Endothelial cell of umbilical vein (primary cell): Measurements from ENCODE around the gene FOXC1. TPM values are rescaled to one million over a fixed set of nuclear protein-coding genes. Genes with fewer than 3 reads are reported as not detected.

ENCODE experiments used
- BruUV-seq: library from RNA; stranded (reverse); fragments of 400-500 nt; replicated peaks from 2 replicates; lab custom pipeline; 2021; lab: Mats Ljungman, UMichigan
- CTCF ChIA-PET: fragments of 300-600, 350-600 bp; sonication (Branson Sonifier 250); formaldehyde crosslinking; loops from one replicate; lab custom pipeline; 2021; ENCODE audit warnings: antibody characterized with exemption, inconsistent platforms; lab: Charles Lee
- POLR2A ChIA-PET: fragments of 300-600, 350-600 bp; sonication (Branson Sonifier 250); formaldehyde crosslinking; loops from one replicate; lab custom pipeline; 2021; ENCODE audit warnings: antibody characterized with exemption, inconsistent platforms; lab: Charles Lee
- DNase-seq: peaks from one replicate; pipeline ENCODE4 v3.0.0-alpha.2; 2011; ENCODE audit warnings: low read depth, low spot score
- FAIRE-seq: peaks from 2 replicates; lab custom pipeline; 2011; peaks lifted over from hg19 to GRCh38; lab: Jason Lieb, UNC
- H2AFZ ChIP-seq: 2 replicates; pipeline ENCODE4 v1.6.0; 2012; ENCODE audit warnings: low read depth, low read length, control low read depth, inconsistent platforms
- H3K27ac ChIP-seq: 2 replicates; pipeline ENCODE4 v1.5.1; 2011; ENCODE audit warnings: low read depth, mild to moderate bottlenecking, control low read depth, low read length, moderate library complexity; ENCODE audit not compliant: insufficient read depth
- H3K27me3 ChIP-seq, 2 experiments: 2 replicates each; pipeline versions ENCODE4 v1.6.0 to v1.6.1; 2011; ENCODE audit warnings: low read length in 2 of 2, mixed read lengths in 1 of 2; ENCODE audit not compliant: control insufficient read depth in 2 of 2, insufficient read depth in 2 of 2
- H3K36me3 ChIP-seq, 2 experiments: 2 replicates in 1 of 2; 3 replicates in 1 of 2; pipeline ENCODE4 v1.5.1; 2011; ENCODE audit warnings: low read length in 2 of 2, mild to moderate bottlenecking in 1 of 2, moderate library complexity in 1 of 2; ENCODE audit not compliant: control insufficient read depth in 2 of 2, insufficient read depth in 2 of 2; ENCODE audit errors: extremely low read depth in 1 of 2
- H3K4me1 ChIP-seq: 3 replicates; pipeline ENCODE4 v1.5.1; 2011; ENCODE audit warnings: mild to moderate bottlenecking, low read length; ENCODE audit not compliant: control insufficient read depth, insufficient read depth; ENCODE audit errors: extremely low read depth
- H3K4me2 ChIP-seq: 2 replicates; pipeline ENCODE4 v1.6.1; 2011; ENCODE audit warnings: low read length, control low read depth, mixed read lengths; ENCODE audit not compliant: insufficient read depth
- H3K4me3 ChIP-seq, 3 experiments: fragments of 200-600 bp in 1 of 3; sonication (generic), shearing (Covaris generic) in 1 of 3; replicated peaks in 1 of 3; 2 replicates each; pipeline ENCODE4 v1.5.1; 2011 to 2016; ENCODE audit warnings: control low read depth in 3 of 3, low read length in 3 of 3, mild to moderate bottlenecking in 2 of 3, inconsistent platforms in 1 of 3, low read depth in 1 of 3, moderate library complexity in 1 of 3; ENCODE audit not compliant: insufficient read depth in 1 of 3
- H3K79me2 ChIP-seq: 2 replicates; pipeline ENCODE4 v1.6.0; 2012; ENCODE audit warnings: low read length, inconsistent platforms; ENCODE audit not compliant: control insufficient read depth, insufficient read depth
- H3K9ac ChIP-seq: replicated peaks from 2 replicates; pipeline ENCODE3; 2011; ENCODE audit warnings: low read length, control low read depth; ENCODE audit not compliant: insufficient read depth; ENCODE audit errors: extremely low read depth
- H3K9me1 ChIP-seq: replicated peaks from 3 replicates; pipeline ENCODE4 v1.6.0; 2011; ENCODE audit warnings: mild to moderate bottlenecking, low read length; ENCODE audit not compliant: control insufficient read depth, insufficient read depth; ENCODE audit errors: extremely low read depth
- H3K9me3 ChIP-seq: replicated peaks from 2 replicates; pipeline ENCODE4 v1.5.1; 2012; ENCODE audit warnings: low read length, inconsistent platforms; ENCODE audit not compliant: control insufficient read depth, insufficient read depth
- H4K20me1 ChIP-seq: replicated peaks from 2 replicates; pipeline ENCODE3; 2011; ENCODE audit warnings: mild to moderate bottlenecking, low read length; ENCODE audit not compliant: control insufficient read depth, insufficient read depth; ENCODE audit errors: extremely low read depth
- CTCF ChIP-seq, 2 donors: IDR thresholded peaks; 1 replicate in 1 of 2; 2 replicates in 1 of 2; pipeline ENCODE4 v1.5.1; 2011; ENCODE audit warnings: low read length in 2 of 2, mild to moderate bottlenecking in 2 of 2, moderate library complexity in 2 of 2, control low read depth in 1 of 2, inconsistent platforms in 1 of 2, low read depth in 1 of 2; ENCODE audit not compliant: insufficient read depth in 1 of 2; ENCODE audit errors: extremely low read depth in 1 of 2
- EZH2 ChIP-seq: IDR thresholded peaks from 2 replicates; pipeline ENCODE4 v1.6.1; 2012; ENCODE audit warnings: borderline replicate concordance, low read depth, mild to moderate bottlenecking, moderate library complexity, low read length, inconsistent platforms; ENCODE audit not compliant: severe bottlenecking
- JUN ChIP-seq: IDR thresholded peaks from 2 replicates; pipeline ENCODE4 v1.6.1; 2011; ENCODE audit warnings: borderline replicate concordance, low read depth; ENCODE audit not compliant: insufficient read length, insufficient read depth
- POLR2A ChIP-seq: IDR thresholded peaks from 2 replicates; pipeline ENCODE4 v1.6.1; 2012; ENCODE audit warnings: low read depth, mild to moderate bottlenecking, control low read depth, low read length
- POLR2AphosphoS5 ChIP-seq: IDR thresholded peaks from 2 replicates; pipeline ENCODE4 v1.6.1; 2012; ENCODE audit warnings: low read depth, mild to moderate bottlenecking, control low read depth, low read length, moderate library complexity; ENCODE audit not compliant: insufficient read depth
- dilution Hi-C: fragments of 300-500 bp; cut with MboI; formaldehyde crosslinking; loops from one replicate; pipeline ENCODE4 v1.15.0; 2019; ENCODE audit warnings: low sequenced_read_pairs; ENCODE audit not compliant: extremely low pct_ligation_motif_present
- intact Hi-C: fragments of 100-400 bp; cut with micrococcal nuclease; formaldehyde crosslinking; loops from one replicate; pipeline ENCODE4 v1.10.0; 2022
- polyA plus RNA-seq, 4 experiments: library from polyadenylated mRNA; depleted of rRNA in 3 of 4; stranded (reverse) in 3 of 4; unstranded in 1 of 4; fragments of >200 nt; gene quantifications; 2 replicates each; pipeline versions ENCODE4 v1.2.1 to v1.2.3, GENCODE V29; 2011 to 2012; ENCODE audit warnings: missing spikeins in 1 of 4
- total RNA-seq: library from RNA; stranded (reverse); gene quantifications from 2 replicates; pipeline ENCODE4 v1.2.3, GENCODE V29; 2021

FOXC1 gene
- total and polyA plus RNA-seq, 2 donors (not counting 3 experiments of a cell fraction or from before 2014, with no cell fraction given): 6.4 to 16.4 TPM

DNA sequence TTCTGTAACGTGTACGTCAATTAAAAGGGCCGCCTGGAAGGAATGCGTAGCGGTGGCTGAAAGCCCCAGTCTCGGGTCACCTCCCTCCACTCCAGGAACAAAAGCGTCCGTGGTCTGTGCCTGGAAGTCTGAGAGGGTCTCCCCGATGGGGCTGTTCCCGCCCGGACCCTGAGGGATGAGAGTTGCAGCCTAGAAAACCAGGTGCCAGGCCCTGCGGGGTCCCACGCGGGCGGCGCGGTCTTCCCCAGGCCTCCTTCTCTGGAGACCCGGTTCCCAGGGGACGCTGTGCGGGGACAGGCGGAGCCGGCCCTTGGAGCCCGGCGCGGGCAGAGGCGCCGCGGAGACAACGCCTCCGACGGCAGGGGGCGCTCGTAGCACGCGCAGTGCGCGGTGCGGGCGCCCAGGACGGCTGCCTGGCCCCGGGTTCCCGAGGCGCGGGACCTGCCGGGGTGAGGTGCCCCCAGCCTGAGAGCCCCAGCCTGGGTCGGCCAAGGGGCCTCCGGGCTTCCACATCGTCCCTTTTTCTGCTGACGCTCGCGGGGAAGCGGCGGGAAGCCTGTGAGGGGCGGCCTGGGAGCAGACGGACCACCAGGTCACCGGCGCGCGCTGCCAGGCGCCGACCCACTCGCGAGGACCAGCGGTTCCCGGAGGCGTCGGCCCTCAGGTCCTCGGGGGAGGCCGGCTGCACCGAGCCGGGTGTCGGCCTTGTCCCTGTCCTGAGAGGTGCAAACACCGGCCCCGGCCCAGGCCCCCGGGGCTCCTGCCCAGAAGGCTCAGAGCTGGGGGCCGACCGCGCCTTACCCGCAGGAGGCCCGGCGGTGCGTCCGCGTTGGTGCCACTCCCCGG, 5.3 kb upstream of the FOXC1 start:
- Histone ChIP-seq H3K4me2 (peak overlapping the region; percentile 78), H4K20me1 (no peaks in the 10 kb centered on the region), H3K4me3 (peak overlapping the region; percentile 33 to 38 (median 36)), H3K27me3 (peaks cover 12 to 16% of the 10 kb centered on the region in 2 experiments), H3K4me1 (peaks cover 3% of the 10 kb centered on the region), H3K9me3 (no peaks in the 10 kb centered on the region), H2AFZ (peak overlapping the region; percentile 96), H3K27ac (no peak overlapping the region), H3K9ac (peak overlapping the region; percentile 36), H3K9me1 (no peaks in the 10 kb centered on the region), H3K79me2 (no peaks in the 10 kb centered on the region), H3K36me3 (no peaks in the 10 kb centered on the region)
- intact Hi-C loops (loop anchor here (1.0 to 2.0 kb wide), 6 partner anchors 82 to 1030 kb away; no protein-coding TSS in a partner anchor), dilution Hi-C loops (loop anchor here (10.0 to 25.0 kb wide), 2 partner anchors 508 to 1040 kb away; no protein-coding TSS in a partner anchor)
- ChIA-PET CTCF (interaction anchor here (0.6 to 1.0 kb wide), 10 partner anchors 8 to 1030 kb away, joined by 3 to 25 read pairs (median 4); no protein-coding TSS in a partner anchor), POLR2A (no interaction called here)
- no TSS peak for BruUV-seq
- FAIRE-seq: peak; percentile 74
- TF ChIP-seq CTCF (IDR thresholded peaks at IDR 0.05; ENCODE audit: extremely low read depth in 1 of 2, insufficient read depth in 1 of 2, low read depth in 1 of 2, low read length in 2 of 2): peak; percentile 87 to 91
- TF ChIP-seq EZH2: no peak
- TF ChIP-seq POLR2AphosphoS5: no peak
- TF ChIP-seq JUN: no peak
- TF ChIP-seq POLR2A: no peak
- peak; percentile 63 for DNase-seq
